AG04450 (cell line): ENCODE results near the gene TNIK. TPM values are rescaled to one million over a fixed set of nuclear protein-coding genes. Genes with fewer than 3 reads are reported as not detected.
"Not testable (repeated sequence)": the region's sequence is repeated elsewhere in the genome, so short reads cannot be mapped to it uniquely, and the experiment has no call there.

Experiments used
- CTCF ChIA-PET: fragments of 300-600, 350-600 bp; formaldehyde crosslinking; extraction: SDS; loops from one replicate; lab custom pipeline; 2022; ENCODE audit warnings: antibody characterized with exemption, inconsistent platforms; lab: Charles Lee
- POLR2A ChIA-PET: fragments of 350-600 bp; formaldehyde crosslinking; extraction: SDS; loops from one replicate; lab custom pipeline; 2021; ENCODE audit warnings: antibody characterized with exemption, inconsistent platforms; lab: Yijun Ruan, JAX
- DNase-seq: peaks from one replicate; pipeline ENCODE4 v3.0.0-alpha.2; 2011; ENCODE audit warnings: low read depth, low spot score
- H3K27ac ChIP-seq: one replicate; pipeline ENCODE4 v1.5.1; 2012; ENCODE audit warnings: low read depth, low read length, control low read depth
- H3K27me3 ChIP-seq: one replicate; pipeline ENCODE4 v1.6.0; 2012; ENCODE audit warnings: low read length; ENCODE audit not compliant: control insufficient read depth, insufficient read depth
- H3K4me3 ChIP-seq: 2 replicates; pipeline ENCODE4 v1.5.1; 2011; ENCODE audit warnings: mild to moderate bottlenecking, low read depth, low read length, control low read depth
- H3K9me3 ChIP-seq: 2 replicates; pipeline ENCODE4 v1.5.1; 2012; ENCODE audit warnings: low read length; ENCODE audit not compliant: control insufficient read depth, insufficient read depth
- polyA plus RNA-seq: library from polyadenylated mRNA; depleted of rRNA; stranded (reverse); fragments of >200 nt; gene quantifications from 2 replicates; pipeline ENCODE4 v1.2.3, GENCODE V29; 2011
- TF ChIP-seq, protein P1 (sequence below): IDR thresholded peaks from 2 replicates; pipeline ENCODE4 v1.5.1; 2011; ENCODE audit warnings: low read depth, low read length, control low read depth, inconsistent platforms

The TNIK gene
- polyA plus RNA-seq, 1 experiment = 9.0 TPM

DNA sequence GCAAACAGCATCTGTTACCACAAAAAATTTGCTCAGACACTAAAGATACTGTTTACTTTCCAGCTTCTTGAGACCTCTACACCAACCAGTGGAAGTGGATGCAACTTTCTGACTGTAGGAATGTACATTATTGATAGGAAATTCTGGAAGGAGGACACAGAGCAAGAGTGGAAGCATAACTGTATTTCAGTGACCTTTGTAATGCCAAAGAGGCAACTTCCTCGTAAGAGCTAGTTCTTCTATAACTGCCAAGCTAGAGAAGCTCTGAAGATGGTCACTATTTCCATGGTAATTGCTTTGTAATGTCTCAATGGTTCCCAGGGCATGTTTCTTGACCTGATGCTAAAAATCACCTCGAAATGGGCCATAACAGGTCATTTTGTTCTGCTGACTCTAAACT lies 337.3 kb downstream of the TNIK start:
- no peaks in the 10 kb centered on the region for H3K27me3 ChIP-seq
- no peaks in the 10 kb centered on the region for H3K9me3 ChIP-seq
- no peak overlapping the region for H3K27ac ChIP-seq
- ChIA-PET CTCF (no interaction called here), POLR2A (no interaction called here)
- no peak for DNase-seq
- no peak overlapping the region for H3K4me3 ChIP-seq
- TF ChIP-seq, protein P1, sequence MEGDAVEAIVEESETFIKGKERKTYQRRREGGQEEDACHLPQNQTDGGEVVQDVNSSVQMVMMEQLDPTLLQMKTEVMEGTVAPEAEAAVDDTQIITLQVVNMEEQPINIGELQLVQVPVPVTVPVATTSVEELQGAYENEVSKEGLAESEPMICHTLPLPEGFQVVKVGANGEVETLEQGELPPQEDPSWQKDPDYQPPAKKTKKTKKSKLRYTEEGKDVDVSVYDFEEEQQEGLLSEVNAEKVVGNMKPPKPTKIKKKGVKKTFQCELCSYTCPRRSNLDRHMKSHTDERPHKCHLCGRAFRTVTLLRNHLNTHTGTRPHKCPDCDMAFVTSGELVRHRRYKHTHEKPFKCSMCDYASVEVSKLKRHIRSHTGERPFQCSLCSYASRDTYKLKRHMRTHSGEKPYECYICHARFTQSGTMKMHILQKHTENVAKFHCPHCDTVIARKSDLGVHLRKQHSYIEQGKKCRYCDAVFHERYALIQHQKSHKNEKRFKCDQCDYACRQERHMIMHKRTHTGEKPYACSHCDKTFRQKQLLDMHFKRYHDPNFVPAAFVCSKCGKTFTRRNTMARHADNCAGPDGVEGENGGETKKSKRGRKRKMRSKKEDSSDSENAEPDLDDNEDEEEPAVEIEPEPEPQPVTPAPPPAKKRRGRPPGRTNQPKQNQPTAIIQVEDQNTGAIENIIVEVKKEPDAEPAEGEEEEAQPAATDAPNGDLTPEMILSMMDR = no peak

GRCh38 chr3:171122240-171122639 lies 338.0 kb downstream of the TNIK start:
- no peak overlapping the region for H3K4me3 ChIP-seq
- no peaks in the 10 kb centered on the region for H3K9me3 ChIP-seq
- TF ChIP-seq, protein P1 = no peak
- ChIA-PET CTCF (no interaction called here), POLR2A (no interaction called here)
- no peak overlapping the region for H3K27ac ChIP-seq
- no peaks in the 10 kb centered on the region for H3K27me3 ChIP-seq
- no peak for DNase-seq

DNA sequence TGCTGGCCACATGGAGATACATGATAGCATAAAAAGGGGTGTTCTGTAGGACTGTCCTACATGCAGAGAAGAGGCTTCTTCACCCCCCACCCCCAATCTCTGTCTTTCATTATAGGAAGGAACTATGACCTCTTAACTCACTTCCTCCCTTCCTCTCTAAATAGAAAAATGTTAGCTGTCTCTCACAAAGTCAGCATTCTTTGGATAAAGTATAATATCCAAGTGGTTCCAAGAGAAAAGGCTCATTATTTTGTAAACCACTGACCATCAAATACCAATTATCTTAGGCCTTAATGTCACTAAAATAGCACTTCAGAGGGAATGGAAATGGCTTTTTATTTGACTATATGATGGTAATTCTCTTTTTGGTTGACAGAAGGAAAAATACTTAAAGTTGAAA lies 338.4 kb downstream of the TNIK start:
- ChIA-PET POLR2A (no interaction called here), CTCF (no interaction called here)
- no peak overlapping the region for H3K27ac ChIP-seq
- no peaks in the 10 kb centered on the region for H3K27me3 ChIP-seq
- H3K9me3 ChIP-seq = no peaks in the 10 kb centered on the region
- no peak for DNase-seq
- no peak overlapping the region for H3K4me3 ChIP-seq
- TF ChIP-seq, protein P1 = no peak

- CTCF ChIA-PET, H3K27ac ChIP-seq, H3K9me3 ChIP-seq: not testable (repeated sequence)
Measured at GRCh38 chr3:171119402-171119801, 340.8 kb downstream of the TNIK start.

DNA sequence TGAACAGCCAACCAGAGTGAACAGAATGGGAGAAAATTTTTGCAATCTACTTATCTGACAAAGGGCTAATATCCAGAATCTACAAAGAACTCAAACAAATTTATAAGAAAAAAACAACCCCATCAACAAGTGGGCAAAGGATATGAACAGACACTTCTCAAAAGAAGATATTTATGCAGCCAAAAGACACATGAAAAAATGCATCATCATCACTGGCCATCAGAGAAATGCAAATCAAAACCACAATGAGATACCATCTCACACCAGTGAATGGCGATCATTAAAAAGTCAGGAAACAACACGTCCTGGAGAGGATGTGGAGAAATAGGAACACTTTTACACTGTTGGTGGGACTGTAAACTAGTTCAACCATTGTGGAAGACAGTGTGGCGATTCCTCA lies 341.2 kb downstream of the TNIK start:
- CTCF ChIA-PET = not testable (repeated sequence)

More at GRCh38 chr3:171119402-171119801, 340.8 kb downstream of the TNIK start:
- DNase-seq, POLR2A ChIA-PET, H3K27me3 ChIP-seq, H3K4me3 ChIP-seq: not testable (repeated sequence)

DNA sequence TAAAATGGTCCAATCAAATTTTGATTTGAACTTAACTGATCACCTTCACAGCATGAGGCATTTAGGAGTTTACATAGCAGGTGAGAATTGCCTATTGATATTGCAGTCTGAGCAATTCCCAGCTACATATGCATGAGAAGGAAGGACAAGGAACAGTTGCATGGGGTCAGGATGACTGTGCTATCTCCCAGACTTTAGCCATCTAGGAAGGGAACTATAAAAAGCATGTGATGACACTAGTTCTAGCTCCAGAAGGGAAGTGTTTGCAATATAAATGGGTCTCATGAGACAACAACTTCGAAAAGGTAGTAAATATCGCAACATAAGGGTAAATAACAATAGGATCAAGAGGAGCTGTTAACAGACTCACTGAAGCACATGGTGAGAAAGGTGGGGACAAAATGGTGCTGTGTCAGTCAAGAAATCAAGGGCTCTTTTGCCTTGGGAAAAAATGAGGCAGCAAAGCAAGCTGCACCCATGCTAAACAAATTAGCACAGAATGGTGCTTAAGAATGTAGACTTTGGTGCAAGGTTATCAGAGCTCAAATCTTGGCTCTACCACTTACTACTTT lies 343.3 kb downstream of the TNIK start:
- ChIA-PET POLR2A (no interaction called here), CTCF (no interaction called here)
- TF ChIP-seq, protein P1 = no peak

More for the DNA sequence above, 341.2 kb downstream of the TNIK start:
- H3K9me3 ChIP-seq, POLR2A ChIA-PET, H3K27ac ChIP-seq, DNase-seq, H3K4me3 ChIP-seq, H3K27me3 ChIP-seq: not testable (repeated sequence)

More for the DNA sequence above, 343.3 kb downstream of the TNIK start:
- H3K27ac ChIP-seq = no peak overlapping the region
- no peak overlapping the region for H3K4me3 ChIP-seq
- H3K27me3 ChIP-seq = no peaks in the 10 kb centered on the region
- no peaks in the 10 kb centered on the region for H3K9me3 ChIP-seq
- DNase-seq = no peak
